Measurements from ENCODE around the gene GAL3ST2. TPM values are rescaled to one million over a fixed set of nuclear protein-coding genes. Genes with fewer than 3 reads are reported as not detected.

GAL3ST2 gene
- total RNA-seq, 1 donor from 2014 or later, result not detected

GRCh38 chr2:241843321-241844065, 66.9 kb downstream of the GAL3ST2 start:
- Mint-ChIP-seq H3K4me1 (ENCODE audit: low read depth, unreplicated experiment) (no peaks in the 10 kb centered on the region), H3K9me3 (ENCODE audit: unreplicated experiment) (no peaks in the 10 kb centered on the region), H3K27ac (ENCODE audit: unreplicated experiment) (no peak overlapping the region), H3K4me3 (ENCODE audit: unreplicated experiment) (no peak overlapping the region), H3K27me3 (ENCODE audit: low read depth, unreplicated experiment) (peaks cover 23% of the 10 kb centered on the region), H3K36me3 (ENCODE audit: low read depth, unreplicated experiment) (peaks cover 2% of the 10 kb centered on the region)
- TF ChIP-seq CTCF (IDR thresholded peaks at IDR 0.05; ENCODE audit: insufficient read depth, low read depth, low read length) (no peak), EZH2 (IDR thresholded peaks at IDR 0.05; ENCODE audit: insufficient read depth, low read length) (no peak)
- Histone ChIP-seq H3K9ac (ENCODE audit: low read length) (no peak overlapping the region), H3K27ac (ENCODE audit: low read depth, low read length) (no peak overlapping the region), H3K4me2 (ENCODE audit: low read length) (no peak overlapping the region), H3K4me1 (ENCODE audit: insufficient read depth, low read length) (no peaks in the 10 kb centered on the region), H3K9me3 (ENCODE audit: insufficient read depth, low read depth, low read length) (no peaks in the 10 kb centered on the region), H4K20me1 (ENCODE audit: insufficient read depth, low read length) (no peaks in the 10 kb centered on the region), H3K4me3 (ENCODE audit: insufficient read depth, low read depth, low read length) (no peak overlapping the region), H3K36me3 (ENCODE audit: insufficient read depth, low read length) (no peaks in the 10 kb centered on the region), H2AFZ (ENCODE audit: low read depth, low read length) (no peak overlapping the region), H3K27me3 (ENCODE audit: insufficient read depth, low read length) (peaks cover 22% of the 10 kb centered on the region), H3K79me2 (ENCODE audit: insufficient read depth, low read length) (no peaks in the 10 kb centered on the region)
- DNase-seq (ENCODE audit: low read depth) (no peak), FAIRE-seq (no peak)

- FAIRE-seq (no peak), DNase-seq (ENCODE audit: low read depth) (peak; percentile 34)
- Histone ChIP-seq H3K27ac (ENCODE audit: low read depth, low read length) (no peak overlapping the region), H3K4me2 (ENCODE audit: low read length) (peak overlapping the region; percentile 82), H2AFZ (ENCODE audit: low read depth, low read length) (peak overlapping the region; percentile 60), H3K27me3 (ENCODE audit: insufficient read depth, low read length) (peaks cover 19% of the 10 kb centered on the region), H3K4me1 (ENCODE audit: insufficient read depth, low read length) (no peaks in the 10 kb centered on the region), H3K9ac (ENCODE audit: low read length) (peak overlapping the region; percentile 67), H3K36me3 (ENCODE audit: insufficient read depth, low read length) (no peaks in the 10 kb centered on the region), H4K20me1 (ENCODE audit: insufficient read depth, low read length) (no peaks in the 10 kb centered on the region), H3K4me3 (ENCODE audit: insufficient read depth, low read depth, low read length) (no peak overlapping the region), H3K79me2 (ENCODE audit: insufficient read depth, low read length) (no peaks in the 10 kb centered on the region), H3K9me3 (ENCODE audit: insufficient read depth, low read depth, low read length) (no peaks in the 10 kb centered on the region)
- no peaks in the 10 kb centered on the region for H3K4me1 Mint-ChIP-seq (ENCODE audit: low read depth, unreplicated experiment)
- no peaks in the 10 kb centered on the region for H3K9me3 Mint-ChIP-seq (ENCODE audit: unreplicated experiment)
- H3K27me3 Mint-ChIP-seq (ENCODE audit: low read depth, unreplicated experiment), result peaks cover 26% of the 10 kb centered on the region
- H3K27ac Mint-ChIP-seq (ENCODE audit: unreplicated experiment), result no peak overlapping the region
- TF ChIP-seq CTCF (IDR thresholded peaks at IDR 0.05; ENCODE audit: insufficient read depth, low read depth, low read length), result no peak
- TF ChIP-seq EZH2 (IDR thresholded peaks at IDR 0.05; ENCODE audit: insufficient read depth, low read length), result no peak
- peaks cover 2% of the 10 kb centered on the region for H3K36me3 Mint-ChIP-seq (ENCODE audit: low read depth, unreplicated experiment)
- H3K4me3 Mint-ChIP-seq (ENCODE audit: unreplicated experiment), result peak overlapping the region; percentile 70
Measured at GRCh38 chr2:241844066-241844728, 67.6 kb downstream of the GAL3ST2 start.
